NCI-H187 treated with DMSO at 0.1 percent for 48 hours (cell line): ENCODE measurements around the gene ADD3.

Source experiments
- DNase-seq: peaks from one replicate; lab custom pipeline; 2025; lab: John Stamatoyannopoulos, UW

Gene ADD3

GRCh38 chr10:110067960-110068770 is 60.4 kb downstream of the ADD3 start:
- DNase-seq = no peak

DNA sequence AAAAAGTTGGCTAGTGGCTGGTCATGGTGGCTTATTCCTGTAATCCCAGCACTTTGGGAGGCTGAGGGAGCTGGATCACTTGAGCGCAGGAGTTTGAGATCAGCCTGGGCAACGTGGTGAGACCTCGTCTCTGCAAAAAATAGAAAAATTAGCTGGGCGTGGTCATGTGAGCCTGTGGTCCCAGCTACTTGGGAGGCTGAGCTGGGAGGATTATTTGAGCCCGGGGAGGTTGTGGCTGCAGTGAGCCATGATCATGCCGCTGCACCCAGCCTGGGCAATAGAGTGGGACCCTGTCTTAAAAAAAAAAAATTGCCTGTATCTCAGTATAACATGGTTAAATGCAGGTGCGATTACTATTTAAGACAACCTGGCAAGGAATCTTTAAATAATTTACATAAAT is 61.0 kb downstream of the ADD3 start:
- DNase-seq = no peak

DNA sequence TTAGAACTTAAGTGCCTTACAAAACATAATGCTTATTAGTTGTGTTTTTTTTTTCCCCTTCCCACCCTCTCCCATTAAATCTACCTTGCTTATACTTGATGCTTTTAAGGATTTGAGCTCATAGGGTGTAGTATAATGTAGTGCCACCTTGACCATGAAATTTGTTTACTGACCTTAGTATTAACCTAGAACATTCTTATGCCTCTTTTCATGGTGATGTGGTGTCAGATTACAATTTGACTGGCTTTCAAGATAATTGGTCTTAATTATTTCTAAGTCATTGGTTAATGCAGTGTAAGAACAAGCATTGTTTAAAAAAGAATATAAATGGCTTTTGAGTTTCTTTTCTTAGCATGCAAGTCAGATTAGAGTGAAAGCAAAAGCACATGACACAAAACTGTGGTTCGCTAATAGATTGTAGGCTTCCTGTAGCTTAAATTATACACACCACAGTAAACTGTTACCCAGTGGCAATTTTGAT is 61.8 kb downstream of the ADD3 start:
- DNase-seq = no peak

DNA sequence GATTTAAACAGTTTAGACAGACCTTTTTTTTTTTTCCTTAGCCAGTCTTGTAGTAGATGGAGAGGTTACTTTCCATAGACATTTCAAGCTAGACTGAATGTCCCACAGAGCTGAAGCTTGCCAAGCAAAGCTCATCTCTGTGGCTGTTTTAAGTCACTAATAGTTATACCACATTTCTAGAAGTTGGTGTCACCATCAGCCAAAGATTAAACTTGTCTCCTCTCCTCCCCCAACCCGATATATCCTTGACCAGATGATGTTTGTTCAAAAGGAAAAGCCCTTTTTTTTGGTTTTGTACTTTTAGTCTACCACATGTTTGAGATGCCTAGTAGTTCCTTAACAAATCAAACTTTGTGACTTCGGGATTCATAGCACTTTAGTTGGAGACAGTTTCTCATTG is 66.1 kb downstream of the ADD3 start:
- DNase-seq = no peak

DNA sequence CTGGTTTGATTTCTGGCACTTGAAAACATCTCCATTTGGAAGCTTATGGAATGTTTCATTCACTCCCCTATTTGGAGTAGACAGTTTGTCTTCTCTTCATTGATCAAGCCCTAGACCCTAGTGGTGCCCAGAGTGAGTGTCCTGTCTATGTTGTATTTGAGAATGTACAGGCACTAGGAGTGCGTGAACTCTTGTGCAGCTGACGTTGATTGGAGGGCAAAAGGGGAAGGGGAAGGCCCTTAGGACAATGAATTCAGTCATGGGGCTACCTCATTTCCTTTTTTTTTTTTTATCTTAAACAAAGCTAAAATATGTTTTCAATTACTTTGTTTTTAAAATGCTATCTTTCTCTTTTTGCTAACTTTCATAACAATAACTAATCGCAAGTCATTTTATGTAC is 66.5 kb downstream of the ADD3 start:
- no peak for DNase-seq

GRCh38 chr10:110074758-110075671 is 67.2 kb downstream of the ADD3 start:
- DNase-seq = no peak

DNA sequence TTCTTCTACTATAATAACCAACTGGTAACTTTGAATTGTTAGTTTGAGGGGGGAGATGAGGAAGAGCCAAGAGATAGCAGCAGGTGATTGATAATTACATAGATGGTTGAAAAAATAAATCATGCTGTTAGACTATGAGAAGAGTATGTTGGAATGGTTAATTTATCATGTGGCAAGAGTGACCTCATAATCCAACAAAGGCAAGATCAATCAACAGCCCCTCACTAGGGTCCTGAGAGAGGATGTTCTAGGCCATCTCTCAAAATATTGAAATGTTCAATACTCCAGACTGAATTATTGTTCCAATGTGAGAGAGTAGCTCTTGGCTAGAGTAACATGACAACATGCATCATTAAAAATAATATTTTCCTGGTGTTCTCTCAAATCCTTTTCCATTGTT is 67.9 kb downstream of the ADD3 start:
- no peak for DNase-seq

- no peak for DNase-seq
Observed at GRCh38 chr10:110076559-110077318, 69.0 kb downstream of the ADD3 start.

DNA sequence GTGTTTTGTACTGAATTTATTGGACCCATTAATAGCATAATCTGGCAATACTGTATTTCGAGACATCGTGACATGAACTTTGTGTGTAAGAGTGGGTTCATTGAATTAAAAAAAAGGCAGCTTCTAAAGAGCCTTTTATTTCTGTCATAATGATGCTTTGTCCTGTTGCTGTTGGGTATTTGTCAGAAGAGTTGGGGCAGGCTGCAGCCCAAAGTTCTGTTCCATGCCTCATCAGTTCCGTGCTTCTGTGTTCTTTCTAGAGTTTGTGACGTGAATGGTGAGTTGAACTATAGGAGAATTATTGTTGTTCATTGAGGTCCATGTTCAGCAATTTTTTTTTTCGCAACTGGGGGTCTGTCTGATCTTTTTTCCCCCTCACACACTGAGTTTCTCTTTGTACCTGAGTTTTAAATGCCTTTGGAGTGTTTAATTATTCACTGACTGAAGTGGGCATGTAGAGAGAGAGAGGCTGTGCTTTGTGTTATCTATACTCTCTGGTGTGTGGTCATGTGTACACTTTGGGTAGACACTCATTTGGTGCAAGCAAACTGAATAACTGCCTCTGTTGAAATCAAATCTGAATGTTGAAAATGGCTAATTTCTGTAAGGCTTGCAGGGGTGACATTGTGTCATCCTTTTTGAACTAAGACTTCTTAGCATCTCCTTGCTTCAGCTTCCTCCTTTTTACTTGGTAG is 69.8 kb downstream of the ADD3 start:
- DNase-seq = no peak

DNA sequence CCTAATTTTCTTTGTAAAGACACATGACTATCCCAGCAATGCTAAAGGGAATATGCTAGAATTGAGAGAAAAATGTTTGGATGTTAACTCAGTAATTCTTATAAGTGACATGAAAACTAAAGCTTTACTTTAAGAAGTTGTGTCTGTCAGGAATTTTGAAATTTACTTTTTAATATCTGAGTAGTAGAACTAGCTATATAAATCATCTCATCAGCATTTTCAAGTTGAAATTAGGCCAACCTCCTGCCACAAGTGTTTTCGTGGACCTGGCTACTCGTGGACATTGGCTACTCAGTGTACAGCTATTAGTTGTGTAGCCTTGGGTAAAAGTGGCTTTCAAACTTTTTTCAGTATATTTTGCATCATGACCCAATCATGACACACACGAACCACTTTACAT is 70.5 kb downstream of the ADD3 start:
- no peak for DNase-seq

DNA sequence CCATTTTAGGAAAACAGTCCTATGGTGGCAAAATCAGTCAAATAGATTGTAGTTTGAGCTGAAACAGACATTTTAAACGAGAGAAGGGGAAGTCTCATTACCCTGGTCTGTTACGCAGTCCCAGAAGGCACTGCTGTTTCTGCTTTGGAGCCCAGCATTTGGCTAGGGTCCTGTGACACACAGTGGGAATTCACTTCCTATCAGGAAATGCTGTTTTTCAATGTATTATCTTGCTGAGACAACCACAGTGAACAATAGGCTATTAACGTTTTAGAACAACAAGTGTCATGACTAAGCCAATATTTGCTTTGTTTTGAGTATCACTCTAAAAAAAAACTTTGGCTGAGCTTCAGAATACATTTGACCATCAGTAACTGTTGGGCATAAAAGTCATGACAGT is 74.1 kb downstream of the ADD3 start:
- no peak for DNase-seq

DNA sequence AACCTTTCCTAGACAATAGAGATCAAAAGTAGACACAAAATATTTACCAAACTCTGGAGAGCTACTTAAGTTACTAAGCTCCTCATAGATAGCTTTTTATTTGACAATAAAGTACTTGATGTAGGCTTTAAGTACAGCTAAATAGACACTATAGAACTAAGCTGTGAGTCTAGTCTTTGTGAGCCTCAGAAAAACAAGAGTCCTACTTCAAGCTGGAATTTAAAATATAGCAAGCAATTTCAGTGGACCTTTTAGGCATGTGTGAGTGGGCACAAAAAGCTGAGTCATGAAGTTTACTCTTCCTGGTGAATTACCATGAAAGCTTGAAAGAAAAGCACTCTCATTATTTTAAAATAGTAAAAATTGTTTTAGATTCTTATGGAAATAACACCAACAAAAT is 76.1 kb downstream of the ADD3 start:
- peak; percentile 80 for DNase-seq

GRCh38 chr10:110087682-110088081 is 79.9 kb downstream of the ADD3 start:
- no peak for DNase-seq

DNA sequence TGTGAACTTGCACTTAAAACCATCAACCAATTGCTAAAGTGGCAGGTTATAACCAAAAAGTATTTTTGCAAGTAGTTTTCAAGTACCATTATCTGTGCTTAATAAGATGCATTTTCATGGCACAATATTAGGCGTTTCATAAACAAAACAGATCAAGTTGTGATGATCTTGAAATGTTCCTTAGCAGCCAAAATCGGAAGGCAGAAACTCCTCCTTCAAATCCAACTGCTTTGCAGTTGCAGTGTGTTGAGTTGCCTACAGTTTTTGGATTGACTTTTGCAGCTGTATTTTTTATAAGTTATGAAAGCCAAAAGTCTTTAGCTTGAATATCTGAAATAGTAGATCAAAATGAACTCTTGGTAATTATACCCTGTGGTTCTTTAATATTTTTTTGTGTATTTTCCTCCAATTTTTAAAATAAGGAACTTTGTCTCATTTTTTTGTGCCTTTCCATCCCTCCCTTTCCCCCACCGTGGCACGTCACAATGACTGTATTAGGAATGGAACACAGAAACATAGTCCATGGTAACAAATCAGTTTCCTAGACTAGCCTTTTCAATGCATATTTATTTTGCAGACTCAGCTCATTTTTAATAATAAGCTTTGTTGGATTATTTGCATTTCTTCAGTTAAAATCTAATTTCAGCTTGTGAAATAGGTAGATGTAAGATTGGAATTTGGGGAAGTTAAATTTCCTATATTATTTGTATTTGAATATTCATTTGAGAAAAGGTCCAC is 80.8 kb downstream of the ADD3 start:
- no peak for DNase-seq

DNA sequence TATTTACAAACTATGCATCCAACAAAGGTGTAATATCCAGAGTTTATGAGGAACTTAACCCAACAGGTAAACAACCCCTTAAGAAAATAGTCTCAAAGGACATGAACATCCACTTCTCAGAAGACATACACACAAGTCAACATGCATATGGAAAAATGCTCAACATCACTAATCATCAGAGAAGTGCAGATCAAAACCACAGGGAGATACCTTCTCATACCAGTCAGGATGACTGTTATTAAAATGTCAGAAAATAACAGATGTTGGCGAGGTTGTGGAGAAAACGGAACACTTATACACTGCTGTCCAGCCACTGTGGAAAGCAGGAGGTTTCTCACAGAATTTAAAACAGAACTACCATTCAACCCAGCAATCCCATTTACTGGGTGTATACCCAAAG is 84.0 kb downstream of the ADD3 start:
- no peak for DNase-seq

GRCh38 chr10:110093722-110094121 is 85.9 kb downstream of the ADD3 start:
- DNase-seq = no peak

DNA sequence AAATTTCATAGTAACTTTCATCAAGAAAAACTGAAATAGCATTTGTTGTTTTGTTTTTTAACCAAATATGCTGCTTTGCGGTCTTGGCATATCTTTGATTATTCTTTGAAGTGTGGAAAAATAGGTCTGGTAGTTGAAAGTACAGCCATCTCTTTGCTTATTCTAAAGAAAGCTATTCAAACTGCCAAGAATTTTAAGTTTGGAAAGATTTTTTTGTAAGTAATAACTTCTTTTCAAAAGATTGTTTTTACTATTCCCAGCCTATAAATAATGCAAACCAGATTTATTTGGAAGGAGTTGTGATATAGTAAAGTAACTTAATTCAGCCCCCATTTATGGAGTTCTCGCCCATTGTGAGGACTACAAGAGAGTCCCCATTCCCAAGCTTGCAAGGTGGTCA is 87.0 kb downstream of the ADD3 start:
- no peak for DNase-seq

- no peak for DNase-seq
Observed at GRCh38 chr10:110101464-110102144, 93.8 kb downstream of the ADD3 start.

DNA sequence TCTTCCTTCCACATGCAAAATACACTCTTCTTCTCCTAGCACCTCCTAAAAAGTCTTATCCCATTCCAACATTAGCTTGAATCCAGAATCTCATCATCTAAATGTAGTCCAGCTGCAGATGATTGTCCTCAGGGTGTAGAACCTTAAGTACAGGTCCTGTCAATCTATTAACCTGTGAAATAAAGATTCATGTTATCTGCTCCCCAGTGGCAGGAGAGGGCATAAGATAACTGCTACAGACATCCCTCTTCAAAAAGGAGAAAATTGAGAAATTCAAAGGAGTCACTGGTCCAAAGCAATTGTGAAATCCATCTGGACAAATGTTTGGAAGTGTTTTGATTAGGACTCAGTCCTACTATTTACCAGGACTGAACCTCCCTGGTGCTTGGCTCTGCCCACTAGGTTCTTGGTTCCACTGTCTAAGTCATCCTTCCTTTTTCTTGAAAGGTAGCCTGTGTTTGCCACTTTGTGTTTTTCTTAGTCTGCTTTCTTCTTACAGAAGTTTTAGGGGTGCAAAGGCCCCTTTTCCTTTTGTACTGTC is 96.2 kb downstream of the ADD3 start:
- DNase-seq = no peak

DNA sequence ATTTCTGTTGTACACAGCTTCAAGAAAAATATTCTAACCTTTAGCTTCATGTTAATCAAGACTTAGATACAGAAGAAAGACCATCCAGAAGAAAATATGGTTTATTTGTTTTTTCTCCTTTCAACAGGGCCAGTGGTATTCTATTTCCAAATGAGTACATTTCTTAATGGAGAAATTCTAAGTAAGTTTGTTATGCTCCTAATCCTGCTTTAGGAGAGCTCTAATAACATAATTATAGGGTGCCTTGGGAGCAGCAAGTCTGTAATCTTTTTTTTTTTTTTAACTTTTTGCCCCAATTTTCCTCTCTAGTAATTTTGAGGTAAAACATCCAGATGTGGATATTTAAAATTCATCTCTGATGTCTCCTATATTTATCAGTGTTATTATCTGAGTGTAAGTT is 98.1 kb downstream of the ADD3 start:
- DNase-seq = no peak
